Measurements from ENCODE around the gene IPO11.

GRCh38 chr5:62560786-62561185, 148.2 kb downstream of the IPO11 start:
- no peak for TF ChIP-seq SUZ12 (IDR thresholded peaks at IDR 0.05; ENCODE audit: extremely low read depth, insufficient read depth, insufficient read length)
- no peak for TF ChIP-seq ZNF274 (IDR thresholded peaks at IDR 0.05; ENCODE audit: low read depth, low read length)
- no peak for TF ChIP-seq YY1 (IDR thresholded peaks at IDR 0.05; ENCODE audit: insufficient read depth, insufficient read length)

Data from NT2/D1 (cell line).